GM12872 (cell line): ENCODE results near the gene C12orf76.

Source experiments
- CTCF ChIP-seq: IDR thresholded peaks from 3 replicates; pipeline ENCODE4 v1.5.1; 2011; ENCODE audit warnings: low read depth, mild to moderate bottlenecking, low read length, moderate library complexity; ENCODE audit not compliant: insufficient read depth

The C12orf76 gene

GRCh38 chr12:110080410-110080809, 32.1 kb upstream of the C12orf76 start:
- no peak for TF ChIP-seq CTCF

GRCh38 chr12:110079477-110080400, 31.4 kb upstream of the C12orf76 start:
- no peak for TF ChIP-seq CTCF

- no peak for TF ChIP-seq CTCF
Observed at GRCh38 chr12:110077800-110078199, 29.5 kb upstream of the C12orf76 start.

- TF ChIP-seq CTCF = no peak
Observed at GRCh38 chr12:110075880-110076279, 27.6 kb upstream of the C12orf76 start.

- TF ChIP-seq CTCF = no peak
Observed at GRCh38 chr12:110074089-110074488, 25.8 kb upstream of the C12orf76 start.

- TF ChIP-seq CTCF = no peak
Observed at GRCh38 chr12:110073049-110073831, 24.9 kb upstream of the C12orf76 start.

GRCh38 chr12:110071967-110072366, 23.6 kb upstream of the C12orf76 start:
- no peak for TF ChIP-seq CTCF
